IMR-90 (cell line): ENCODE data around the gene PDGFD. TPM values are rescaled to one million over a fixed set of nuclear protein-coding genes. Genes with fewer than 3 reads are reported as not detected.

ENCODE experiments used
- ATAC-seq: fragments of 200-7000 bp; cut with Tn5 transposase; 2 replicates; pipeline ENCODE4 v1.9.1; 2020; ENCODE audit warnings: low read depth, mild to moderate bottlenecking, moderate library complexity
- BruUV-seq: library from RNA; stranded (reverse); fragments of 400-500 nt; replicated peaks from 2 replicates; lab custom pipeline; 2021; lab: Mats Ljungman, UMichigan
- CTCF ChIA-PET: fragments of 300-600 bp; formaldehyde crosslinking; extraction: SDS; loops from one replicate; lab custom pipeline; 2021; ENCODE audit warnings: antibody characterized with exemption; lab: Yijun Ruan, JAX
- POLR2A ChIA-PET: fragments of 300-600 bp; sonication (Branson Sonifier 250); formaldehyde crosslinking; loops from one replicate; lab custom pipeline; 2022; ENCODE audit warnings: antibody characterized with exemption; ENCODE audit not compliant: unreplicated experiment; lab: Charles Lee
- DNase-seq: peaks from one replicate; pipeline ENCODE4 v3.0.0; 2013
- H2AFZ ChIP-seq: replicated peaks from 2 replicates; pipeline ENCODE3; 2013; ENCODE audit warnings: low read length, mild to moderate bottlenecking; ENCODE audit not compliant: poor library complexity
- H2AK5ac ChIP-seq: 2 replicates; pipeline ENCODE4 v1.6.1; 2013; ENCODE audit warnings: low read depth, low read length, inconsistent platforms
- H2AK9ac ChIP-seq: replicated peaks from 2 replicates; pipeline ENCODE3; 2013; ENCODE audit warnings: mild to moderate bottlenecking, low read depth, low read length, moderate library complexity; ENCODE audit not compliant: poor library complexity
- H2BK120ac ChIP-seq: 2 replicates; pipeline ENCODE4 v1.6.1; 2013; ENCODE audit warnings: low read depth, low read length, inconsistent platforms
- H2BK15ac ChIP-seq: 3 replicates; pipeline ENCODE4 v1.6.1; 2013; ENCODE audit warnings: low read depth, low read length, inconsistent platforms
- H2BK20ac ChIP-seq: 2 replicates; pipeline ENCODE4 v1.6.1; 2013; ENCODE audit warnings: low read depth, mild to moderate bottlenecking, inconsistent platforms, low read length, moderate library complexity
- H2BK5ac ChIP-seq: 2 replicates; pipeline ENCODE4 v1.6.1; 2013; ENCODE audit warnings: mild to moderate bottlenecking, low read depth, low read length, inconsistent platforms; ENCODE audit not compliant: poor library complexity, severe bottlenecking
- H3K14ac ChIP-seq: replicated peaks from 2 replicates; pipeline ENCODE4 v1.6.1; 2013; ENCODE audit warnings: low read depth, low read length, inconsistent platforms
- H3K18ac ChIP-seq: 2 replicates; pipeline ENCODE4 v1.6.1; 2013; ENCODE audit warnings: low read depth, low read length, control low read depth
- H3K23ac ChIP-seq: 2 replicates; pipeline ENCODE4 v1.6.1; 2013; ENCODE audit warnings: low read depth, low read length, inconsistent platforms
- H3K27ac ChIP-seq: 2 replicates; pipeline ENCODE4 v1.5.1; 2013; ENCODE audit warnings: mild to moderate bottlenecking, control low read depth, low read length; ENCODE audit not compliant: insufficient read depth
- H3K27me3 ChIP-seq: 2 replicates; pipeline ENCODE4 v1.6.1; 2013; ENCODE audit warnings: low read length; ENCODE audit not compliant: control insufficient read depth, insufficient read depth
- H3K36me3 ChIP-seq: 2 replicates; pipeline ENCODE4 v1.6.1; 2013; ENCODE audit warnings: low read length, mixed read lengths; ENCODE audit not compliant: control insufficient read depth, insufficient read depth
- H3K4ac ChIP-seq: 2 replicates; pipeline ENCODE4 v1.6.1; 2013; ENCODE audit warnings: low read depth, low read length, inconsistent platforms
- H3K4me1 ChIP-seq: 2 replicates; pipeline ENCODE4 v1.6.1; 2013; ENCODE audit warnings: low read length, mixed read lengths; ENCODE audit not compliant: control insufficient read depth, insufficient read depth
- H3K4me2 ChIP-seq: 2 replicates; pipeline ENCODE4 v1.6.1; 2013; ENCODE audit warnings: low read depth, mild to moderate bottlenecking, control low read depth, low read length, moderate library complexity
- H3K4me3 ChIP-seq: 2 replicates; pipeline ENCODE4 v1.5.1; 2013; ENCODE audit warnings: low read depth, mild to moderate bottlenecking, control low read depth, low read length, moderate library complexity; ENCODE audit not compliant: insufficient read depth
- H3K56ac ChIP-seq: 2 replicates; pipeline ENCODE4 v1.6.1; 2013; ENCODE audit warnings: low read length, inconsistent platforms; ENCODE audit not compliant: insufficient read depth; ENCODE audit errors: extremely low read depth
- H3K79me1 ChIP-seq, 2 experiments: 2 replicates each; pipeline ENCODE4 v1.6.1; 2013; ENCODE audit warnings: low read length in 2 of 2, inconsistent platforms in 1 of 2, low read depth in 1 of 2
- H3K9ac ChIP-seq: 2 replicates; pipeline ENCODE4 v1.6.1; 2013; ENCODE audit warnings: low read depth, low read length, control low read depth
- H3K9me1 ChIP-seq: 2 replicates; pipeline ENCODE4 v1.6.1; 2013; ENCODE audit warnings: low read length, inconsistent platforms; ENCODE audit not compliant: insufficient read depth
- H3K9me3 ChIP-seq: 2 replicates; pipeline ENCODE4 v1.6.1; 2013; ENCODE audit warnings: low read length; ENCODE audit not compliant: control insufficient read depth, insufficient read depth
- H4K20me1 ChIP-seq: 2 replicates; pipeline ENCODE4 v1.6.1; 2013; ENCODE audit warnings: low read length, inconsistent platforms; ENCODE audit not compliant: insufficient read depth
- H4K5ac ChIP-seq: 2 replicates; pipeline ENCODE4 v1.6.1; 2013; ENCODE audit warnings: mild to moderate bottlenecking, low read depth, low read length, control low read depth
- H4K8ac ChIP-seq, 2 experiments: 2 replicates each; pipeline ENCODE4 v1.6.1; 2013; ENCODE audit warnings: low read depth in 2 of 2, low read length in 2 of 2, control low read depth in 1 of 2, inconsistent platforms in 1 of 2
- H4K91ac ChIP-seq: 2 replicates; pipeline ENCODE4 v1.6.1; 2013; ENCODE audit warnings: low read depth, low read length, inconsistent platforms; ENCODE audit not compliant: insufficient read depth
- BHLHE40 ChIP-seq: fragments of 150-350 bp; IDR thresholded peaks from 2 replicates; pipeline ENCODE4 v1.6.1; 2016; ENCODE audit warnings: mild to moderate bottlenecking, low read depth, low read length
- CEBPB ChIP-seq: IDR thresholded peaks from 2 replicates; pipeline ENCODE4 v1.6.1; 2012; ENCODE audit warnings: low read depth, low read length, improper control_type of control experiment
- CHD1 ChIP-seq: IDR thresholded peaks from 2 replicates; pipeline ENCODE4 v1.6.1; 2012; ENCODE audit warnings: low read depth, low read length, improper control_type of control experiment
- ELK1 ChIP-seq: fragments of 150-350 bp; IDR thresholded peaks from 2 replicates; pipeline ENCODE4 v1.6.1; 2016; ENCODE audit warnings: low read depth, mild to moderate bottlenecking, low read length, moderate library complexity, borderline replicate concordance
- FOS ChIP-seq: fragments of 150-350 bp; IDR thresholded peaks from 2 replicates; pipeline ENCODE4 v1.6.1; 2016; ENCODE audit warnings: low read depth, low read length
- MAFK ChIP-seq: IDR thresholded peaks from 2 replicates; pipeline ENCODE4 v1.6.1; 2012; ENCODE audit warnings: low read depth, low read length, improper control_type of control experiment
- MAZ ChIP-seq: IDR thresholded peaks from 2 replicates; pipeline ENCODE4 v1.6.1; 2012; ENCODE audit warnings: low read depth, mild to moderate bottlenecking, low read length, improper control_type of control experiment, moderate library complexity, borderline replicate concordance
- MXI1 ChIP-seq: IDR thresholded peaks from 2 replicates; pipeline ENCODE4 v1.6.1; 2012; ENCODE audit warnings: low read depth, mild to moderate bottlenecking, low read length, moderate library complexity, borderline replicate concordance
- NFE2L2 ChIP-seq: fragments of 150-350 bp; IDR thresholded peaks from 2 replicates; pipeline ENCODE4 v1.6.1; 2016; ENCODE audit warnings: low read depth, mild to moderate bottlenecking, low read length
- POLR2A ChIP-seq: IDR thresholded peaks from 2 replicates; pipeline ENCODE4 v1.6.1; 2012; ENCODE audit warnings: mild to moderate bottlenecking, low read depth, low read length
- RAD21 ChIP-seq: IDR thresholded peaks from 2 replicates; pipeline ENCODE4 v1.6.1; 2012; ENCODE audit warnings: low read length, improper control_type of control experiment
- RCOR1 ChIP-seq: IDR thresholded peaks from 2 replicates; pipeline ENCODE4 v1.6.1; 2012; ENCODE audit warnings: mild to moderate bottlenecking, low read length, improper control_type of control experiment; ENCODE audit not compliant: insufficient replicate concordance
- RFX5 ChIP-seq: IDR thresholded peaks from 2 replicates; pipeline ENCODE4 v1.8.0; 2012; ENCODE audit warnings: low read depth, mild to moderate bottlenecking, low read length, moderate library complexity
- SMC3 ChIP-seq: fragments of 150-350 bp; IDR thresholded peaks from 2 replicates; pipeline ENCODE4 v1.6.1; 2016; ENCODE audit warnings: low read depth, mild to moderate bottlenecking, antibody characterized with exemption, low read length, moderate library complexity
- WGBS, 2 experiments: methylation state at CpG; one replicate each; pipeline versions ENCODE4 v1.1.5 to v1.1.7; 2013; ENCODE audit warnings: missing lambda C conversion rate in 2 of 2; ENCODE audit not compliant: insufficient read length in 1 of 2; ENCODE audit errors: extremely low coverage in 2 of 2; 5-methylcytosine and 5-hydroxymethylcytosine counted together
- dilution Hi-C: fragments of 300-500 bp; cut with HindIII; formaldehyde crosslinking; loops from one replicate; pipeline ENCODE4 v1.14.3; 2018; ENCODE audit warnings: low sequenced_read_pairs; ENCODE audit not compliant: unreplicated experiment
- in situ Hi-C: fragments of 300-500 bp; cut with MboI; formaldehyde crosslinking; loops from 3 replicates; pipeline ENCODE4 v1.14.3; 2019; ENCODE audit warnings: low sequenced_read_pairs, inconsistent platforms, mixed read lengths
- intact Hi-C: fragments of 100-400 bp; cut with micrococcal nuclease; formaldehyde crosslinking; loops from 2 replicates; pipeline ENCODE4 v1.10.0; 2022
- polyA plus RNA-seq, 3 experiments: library from polyadenylated mRNA; depleted of rRNA; stranded (reverse); fragments of >200 nt; gene quantifications; 2 replicates each; pipeline ENCODE4 v1.2.3, GENCODE V29; 2012; ENCODE audit warnings: low replicate concordance in 1 of 3
- total RNA-seq: library from RNA; depleted of rRNA; stranded (reverse); fragments of >200 nt; gene quantifications from 2 replicates; pipeline ENCODE4 v1.2.3, GENCODE V29; 2012
- TF ChIP-seq, protein P1 (sequence below): conservative IDR thresholded peaks from 2 replicates; pipeline ENCODE4 v1.5.1; 2012; ENCODE audit warnings: mild to moderate bottlenecking, low read depth, low read length, improper control_type of control experiment
- TF ChIP-seq, protein P2 (sequence below): fragments of 150-350 bp; IDR thresholded peaks from 2 replicates; pipeline ENCODE4 v1.6.1; 2017; ENCODE audit warnings: mild to moderate bottlenecking, antibody characterized with exemption, low read length, low read depth

The PDGFD gene
- total and polyA plus RNA-seq, 2 of the 4 experiments (the other 2 are of a cell fraction): 2.1 to 3.0 TPM

DNA sequence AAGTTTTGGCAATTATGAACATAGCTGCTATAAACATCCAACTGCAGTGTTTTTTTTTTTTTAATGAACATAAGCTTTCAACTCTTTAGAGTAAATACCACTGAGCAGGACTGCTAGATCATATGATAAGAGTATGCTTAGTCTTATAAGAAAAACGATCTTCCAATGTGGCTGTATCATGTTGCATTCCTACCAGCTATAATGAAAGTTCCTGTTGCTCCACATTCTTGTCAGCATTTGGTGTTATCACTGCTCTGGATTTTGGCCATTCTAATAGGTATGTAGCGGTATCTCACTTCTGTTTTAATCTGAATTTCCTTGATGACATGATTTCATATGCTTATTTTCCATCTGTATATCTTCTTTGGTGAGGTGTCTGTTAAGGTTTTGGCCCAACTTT, 50.4 kb downstream of the PDGFD start:
- DNase-seq (no peak), ATAC-seq (no peak)
- H3K79me1 ChIP-seq: no peaks in the 10 kb centered on the region
- no CpG with 5 or more reads among the region's 2 CpGs for WGBS, 2 experiments
- no peak overlapping the region for H3K23ac ChIP-seq
- in situ Hi-C loops (no loop called here), intact Hi-C loops (no loop called here), dilution Hi-C loops (no loop called here)
- 0 out of 2 replicates have a peak, but pooled peaks cover 2% of the 10 kb centered on the region for H3K9me3 ChIP-seq
- H4K5ac ChIP-seq: no peak overlapping the region
- H3K14ac ChIP-seq: no peak overlapping the region
- CTCF ChIA-PET: no interaction called here
- H4K20me1 ChIP-seq: no peaks in the 10 kb centered on the region
- POLR2A ChIA-PET: no interaction called here
- no peak overlapping the region for H2AK5ac ChIP-seq
- no peak for TF ChIP-seq MAZ
- TF ChIP-seq, protein P1, sequence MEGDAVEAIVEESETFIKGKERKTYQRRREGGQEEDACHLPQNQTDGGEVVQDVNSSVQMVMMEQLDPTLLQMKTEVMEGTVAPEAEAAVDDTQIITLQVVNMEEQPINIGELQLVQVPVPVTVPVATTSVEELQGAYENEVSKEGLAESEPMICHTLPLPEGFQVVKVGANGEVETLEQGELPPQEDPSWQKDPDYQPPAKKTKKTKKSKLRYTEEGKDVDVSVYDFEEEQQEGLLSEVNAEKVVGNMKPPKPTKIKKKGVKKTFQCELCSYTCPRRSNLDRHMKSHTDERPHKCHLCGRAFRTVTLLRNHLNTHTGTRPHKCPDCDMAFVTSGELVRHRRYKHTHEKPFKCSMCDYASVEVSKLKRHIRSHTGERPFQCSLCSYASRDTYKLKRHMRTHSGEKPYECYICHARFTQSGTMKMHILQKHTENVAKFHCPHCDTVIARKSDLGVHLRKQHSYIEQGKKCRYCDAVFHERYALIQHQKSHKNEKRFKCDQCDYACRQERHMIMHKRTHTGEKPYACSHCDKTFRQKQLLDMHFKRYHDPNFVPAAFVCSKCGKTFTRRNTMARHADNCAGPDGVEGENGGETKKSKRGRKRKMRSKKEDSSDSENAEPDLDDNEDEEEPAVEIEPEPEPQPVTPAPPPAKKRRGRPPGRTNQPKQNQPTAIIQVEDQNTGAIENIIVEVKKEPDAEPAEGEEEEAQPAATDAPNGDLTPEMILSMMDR: no peak
- TF ChIP-seq ELK1: no peak
- TF ChIP-seq FOS: no peak
- TF ChIP-seq CEBPB: no peak
- TF ChIP-seq RCOR1: no peak
- no peak for TF ChIP-seq NFE2L2
- no peak for TF ChIP-seq RAD21
- no peak for TF ChIP-seq SMC3
- TF ChIP-seq MXI1: no peak
- TF ChIP-seq, protein P2, sequence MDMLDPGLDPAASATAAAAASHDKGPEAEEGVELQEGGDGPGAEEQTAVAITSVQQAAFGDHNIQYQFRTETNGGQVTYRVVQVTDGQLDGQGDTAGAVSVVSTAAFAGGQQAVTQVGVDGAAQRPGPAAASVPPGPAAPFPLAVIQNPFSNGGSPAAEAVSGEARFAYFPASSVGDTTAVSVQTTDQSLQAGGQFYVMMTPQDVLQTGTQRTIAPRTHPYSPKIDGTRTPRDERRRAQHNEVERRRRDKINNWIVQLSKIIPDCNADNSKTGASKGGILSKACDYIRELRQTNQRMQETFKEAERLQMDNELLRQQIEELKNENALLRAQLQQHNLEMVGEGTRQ: no peak
- no peak for TF ChIP-seq POLR2A
- TF ChIP-seq BHLHE40: no peak
- TF ChIP-seq CHD1: no peak
- no peak for TF ChIP-seq MAFK
- no peak for TF ChIP-seq RFX5
- no peak overlapping the region for H3K4me2 ChIP-seq
- H3K36me3 ChIP-seq: no peaks in the 10 kb centered on the region
- no peak overlapping the region for H2BK120ac ChIP-seq
- H3K9me1 ChIP-seq: no peaks in the 10 kb centered on the region
- H4K91ac ChIP-seq: no peak overlapping the region
- H2BK5ac ChIP-seq: no peak overlapping the region
- H3K18ac ChIP-seq: no peak overlapping the region
- no peak overlapping the region for H2BK20ac ChIP-seq
- peaks cover 2% of the 10 kb centered on the region; the same call in 1 of the 2 replicates for H3K4me1 ChIP-seq
- no peak overlapping the region for H2AFZ ChIP-seq
- no TSS peak for BruUV-seq
- no peak overlapping the region for H3K56ac ChIP-seq
- H3K4ac ChIP-seq: no peak overlapping the region
- no peak overlapping the region for H4K8ac ChIP-seq
- H3K27ac ChIP-seq: no peak overlapping the region
- H3K27me3 ChIP-seq: no peaks in the 10 kb centered on the region
- H2BK15ac ChIP-seq: no peak overlapping the region
- H3K4me3 ChIP-seq: no peak overlapping the region
- no peak overlapping the region for H3K9ac ChIP-seq
- H2AK9ac ChIP-seq: no peak overlapping the region
